SH-SY5Y (cell line): ENCODE results near the gene PYURF.
A peak's percentile ranks its signal among the peaks of the same experiment; 100 is the strongest.

Experiments used
- GATA2 ChIP-seq: IDR thresholded peaks from 2 replicates; pipeline ENCODE4 v1.6.1; 2011; ENCODE audit warnings: mild to moderate bottlenecking, low read depth, low read length
- GATA3 ChIP-seq: IDR thresholded peaks from 2 replicates; pipeline ENCODE4 v1.6.1; 2011; ENCODE audit warnings: low read depth, mild to moderate bottlenecking, low read length, moderate library complexity

Gene PYURF

GRCh38 chr4:88523325-88524129 lies at the start of gene PYURF:
Gene PYURF (minus strand): TSS chr4:88523776. CDS start chr4:88523700, 76 bp downstream.
- TF ChIP-seq GATA2 (no peak), GATA3 (no peak)

GRCh38 chr4:88570001-88570400 lies 46.4 kb upstream of the PYURF start:
- TF ChIP-seq GATA3, result no peak
- TF ChIP-seq GATA2, result no peak

- TF ChIP-seq GATA2, result no peak
- TF ChIP-seq GATA3, result no peak
These were observed 44.0 kb upstream of the PYURF start for GRCh38 chr4:88567591-88567990.

GRCh38 chr4:88549815-88550214 lies 26.2 kb upstream of the PYURF start:
- TF ChIP-seq GATA2 (no peak), GATA3 (no peak)

DNA sequence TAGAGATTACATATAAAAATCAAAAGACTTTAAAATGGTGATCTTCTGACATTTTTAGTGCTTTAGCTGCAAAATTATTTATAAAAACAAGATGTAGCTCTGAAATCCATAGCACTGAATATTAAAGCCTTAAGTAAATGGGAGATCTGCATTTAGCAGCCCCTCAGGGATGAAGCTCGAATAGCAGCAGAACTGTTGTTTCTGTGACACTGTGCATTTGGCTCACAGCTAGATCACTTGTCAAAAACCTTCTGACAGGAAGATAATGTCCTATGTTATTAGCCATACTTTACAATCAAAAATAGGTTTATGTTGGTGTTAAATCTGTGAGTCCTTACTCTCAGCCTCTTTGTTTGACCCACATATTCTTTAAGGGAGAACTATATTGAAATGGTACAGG lies 14.1 kb upstream of the PYURF start:
- TF ChIP-seq GATA3 (no peak), GATA2 (no peak)

GRCh38 chr4:88535090-88535755 lies 11.6 kb upstream of the PYURF start:
- no peak for TF ChIP-seq GATA3

DNA sequence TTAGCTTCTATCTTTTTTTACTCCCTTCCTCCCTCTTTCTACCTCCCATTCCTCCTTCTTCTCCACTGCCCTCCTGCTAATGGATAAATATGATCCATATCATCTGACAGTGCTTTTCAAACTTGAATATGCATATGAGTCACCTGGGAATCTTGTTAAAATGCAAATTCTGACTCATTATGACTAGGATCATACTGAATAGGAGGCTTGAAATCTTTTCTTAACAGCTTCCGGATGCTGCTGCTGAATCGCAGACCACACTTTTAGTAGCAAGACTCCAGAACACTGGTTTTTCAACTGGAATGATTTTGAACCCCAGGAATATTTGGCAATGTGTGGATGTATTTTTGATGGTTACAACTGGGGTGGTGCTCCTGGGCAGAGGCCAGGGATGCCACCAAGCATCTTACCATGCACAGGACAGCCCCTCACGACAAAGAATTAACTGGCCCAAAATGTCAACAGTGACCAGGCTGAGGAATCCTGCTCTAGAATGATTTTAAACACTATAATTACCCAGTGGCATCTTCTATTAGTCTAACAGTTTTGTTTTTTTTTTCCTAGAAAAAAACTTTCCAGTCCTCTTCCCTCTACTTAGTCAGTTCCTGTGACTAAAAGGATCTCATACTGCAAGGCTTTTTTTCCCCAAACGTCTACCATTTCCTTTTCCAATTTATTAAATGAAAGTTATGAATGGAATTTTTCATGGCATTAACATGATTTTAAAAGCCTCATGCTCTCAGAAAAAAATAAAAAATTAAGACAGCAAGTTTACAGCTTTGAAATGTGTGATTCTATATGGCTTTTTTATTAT lies 10.6 kb upstream of the PYURF start:
- TF ChIP-seq GATA2, result no peak
- TF ChIP-seq GATA3, result no peak

- no peak for TF ChIP-seq GATA3
- TF ChIP-seq GATA2, result no peak
These were observed 9.7 kb upstream of the PYURF start for GRCh38 chr4:88533088-88533790.

DNA sequence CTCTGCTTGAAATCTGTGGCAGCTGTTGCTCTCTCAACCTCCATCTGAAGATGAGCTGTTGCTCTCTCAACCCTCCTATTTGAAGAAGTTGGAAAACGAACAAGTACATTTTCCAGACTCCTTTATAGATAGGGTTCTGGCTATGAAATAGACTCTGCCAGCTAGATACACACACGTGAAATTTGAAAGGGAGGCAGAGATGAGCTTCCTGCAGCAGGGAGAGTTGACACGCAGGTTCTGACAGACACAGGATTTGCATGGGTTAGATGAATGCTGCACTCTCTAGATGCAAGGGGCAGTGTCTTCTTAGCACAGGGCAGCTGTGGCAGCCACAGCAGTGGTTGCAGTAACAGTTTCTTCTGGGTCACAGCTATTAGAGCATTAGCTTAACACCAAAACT lies 8.0 kb upstream of the PYURF start:
- TF ChIP-seq GATA3, result no peak
- no peak for TF ChIP-seq GATA2

DNA sequence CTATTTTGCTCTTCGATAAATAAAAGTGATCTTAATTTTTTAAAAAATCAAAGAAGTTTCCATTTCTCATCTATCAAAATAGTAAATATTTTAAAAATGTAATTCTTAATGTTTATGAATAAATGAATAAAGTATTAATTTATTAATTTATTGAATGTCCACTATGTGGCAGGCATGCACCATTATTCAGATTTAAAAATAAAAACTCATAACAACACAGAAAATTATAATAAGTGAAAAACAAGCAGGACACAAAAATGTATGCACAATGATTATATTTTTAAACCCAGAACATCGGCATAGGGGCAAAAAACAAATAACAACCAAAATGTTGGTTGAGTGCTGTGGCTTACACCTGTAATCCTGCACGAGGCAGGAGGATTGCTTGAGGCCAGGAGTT lies 5.3 kb upstream of the PYURF start:
- TF ChIP-seq GATA3, result no peak
- TF ChIP-seq GATA2, result no peak

DNA sequence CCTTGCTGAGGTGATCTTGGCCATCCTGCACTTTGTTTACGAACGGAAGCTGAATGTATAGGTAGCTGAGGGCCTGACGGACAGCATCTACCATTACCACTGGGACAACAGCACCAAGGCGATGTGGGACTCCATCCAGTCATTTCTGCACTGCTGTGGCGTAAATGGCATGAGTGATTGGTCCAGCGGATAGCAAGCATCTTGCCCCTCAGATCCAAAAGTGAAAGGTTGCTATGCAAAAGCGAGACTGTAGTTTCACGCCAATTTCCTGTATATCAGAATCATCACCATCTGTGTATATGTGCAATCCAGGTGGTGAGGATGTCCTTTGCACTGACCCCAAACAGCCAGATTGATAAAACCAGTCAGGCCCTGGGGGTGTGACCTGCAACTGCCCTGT lies 4.2 kb upstream of the PYURF start:
- no peak for TF ChIP-seq GATA3
- TF ChIP-seq GATA2, result no peak

- TF ChIP-seq GATA2 (peak; percentile 57), GATA3 (0 out of 2 replicates have a peak, but pooled peaks have one; percentile 26)
These were observed 2.7 kb upstream of the PYURF start for GRCh38 chr4:88526221-88526815.

DNA sequence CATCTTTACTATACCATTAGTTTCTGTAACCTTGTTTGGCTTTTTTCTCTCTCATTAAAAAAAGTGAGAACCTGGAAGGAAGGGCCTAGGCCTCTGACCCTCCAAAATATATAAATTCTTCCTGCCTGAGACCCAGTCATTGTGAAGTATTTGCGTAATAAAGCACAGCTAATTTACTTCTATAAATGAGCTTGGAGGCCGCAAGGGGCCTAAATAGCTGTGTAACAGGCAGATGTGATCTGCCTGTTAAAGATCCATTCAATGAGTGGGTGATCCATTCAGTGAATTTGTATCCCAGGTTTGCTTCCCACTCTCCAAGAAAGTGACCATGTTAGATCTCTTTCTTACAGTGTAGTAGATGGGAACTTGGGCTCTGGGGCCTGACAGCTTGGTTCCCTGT lies 595 bp upstream of the PYURF start:
- no peak for TF ChIP-seq GATA2
- no peak for TF ChIP-seq GATA3
